Activated CD4-positive, CD25-positive, alpha-beta regulatory T cell treated with anti-CD3 and anti-CD28 coated beads, Interleukin-2, amount 50 U/mL, for 16 hours (primary cell): Measurements from ENCODE around the gene ABCC6.
"Not testable (repeated sequence)": the region's sequence is repeated elsewhere in the genome, so short reads cannot be mapped to it uniquely, and the experiment has no call there.

ENCODE experiments used
- DNase-seq: peaks from one replicate; pipeline ENCODE4 v3.0.0-alpha.2; 2020; ENCODE audit warnings: low read depth, low spot score

Gene ABCC6

DNA sequence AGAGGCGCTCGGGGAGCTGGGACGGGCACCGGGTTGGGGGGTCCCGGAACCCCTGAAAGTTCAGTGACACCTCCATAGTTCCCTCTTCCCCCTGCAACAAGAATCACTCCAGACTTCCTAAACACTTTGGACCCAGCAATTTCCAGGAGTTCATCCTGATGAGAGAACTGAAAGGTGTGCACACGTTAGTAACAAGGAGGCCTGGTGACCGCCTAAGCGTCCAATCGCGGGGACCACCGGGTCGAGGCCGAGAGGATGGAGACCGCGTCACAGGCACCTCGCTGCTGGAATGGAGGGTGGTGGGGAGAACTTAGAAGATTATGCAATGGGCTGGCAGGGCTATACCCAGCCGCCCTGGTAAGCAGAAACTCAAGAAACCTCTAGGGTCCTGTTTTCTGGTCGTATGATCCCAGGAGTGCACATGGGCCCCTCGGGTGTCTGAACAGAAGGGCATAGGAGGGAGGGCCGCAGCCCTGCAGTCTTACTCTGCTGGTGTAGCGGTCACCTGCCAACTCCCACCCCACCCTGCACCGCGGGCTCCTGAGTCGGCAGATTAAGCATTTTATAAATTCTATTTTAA, 458 bp upstream of the ABCC6 start:
- DNase-seq, result not testable (repeated sequence)

DNA sequence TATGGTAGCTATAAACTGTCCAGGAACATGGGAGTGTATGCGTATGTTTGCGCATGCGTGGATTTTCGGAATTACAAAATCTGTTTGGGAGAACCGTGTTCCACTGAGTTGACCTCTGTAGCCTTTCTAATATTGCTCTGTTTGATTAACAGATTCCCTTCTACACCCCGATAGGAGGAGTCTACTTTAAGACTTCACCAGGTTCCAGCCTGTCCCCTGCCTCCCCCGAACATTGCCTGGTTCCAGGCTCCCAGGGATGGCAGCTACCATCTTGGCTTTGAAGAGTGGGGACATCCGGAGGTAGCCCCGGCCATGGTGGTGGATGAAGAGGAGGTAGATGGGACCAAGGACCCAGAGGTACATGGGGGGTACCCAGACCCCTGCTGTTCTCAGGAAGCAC, 1.9 kb downstream of the ABCC6 start:
- DNase-seq, result not testable (repeated sequence)

DNA sequence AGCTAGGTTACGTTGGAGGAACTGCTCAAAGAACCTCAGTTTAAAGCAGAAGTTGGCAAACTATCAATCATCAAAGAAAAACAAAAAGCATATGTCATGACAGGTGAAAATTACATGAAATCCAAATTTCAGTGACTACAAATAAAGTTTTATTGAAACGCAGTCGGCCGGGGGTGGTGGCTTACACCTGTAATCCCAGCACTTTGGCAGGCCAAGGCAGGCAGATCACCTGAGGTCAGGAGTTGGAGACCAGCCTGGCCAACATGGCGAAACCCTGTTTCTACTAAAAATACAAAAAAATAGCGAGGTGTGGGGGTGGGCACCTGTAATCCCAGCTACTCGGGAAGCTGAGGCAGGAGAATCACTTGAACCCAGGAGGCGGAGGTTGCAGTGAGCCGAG, 2.8 kb downstream of the ABCC6 start:
- DNase-seq, result not testable (repeated sequence)

DNA sequence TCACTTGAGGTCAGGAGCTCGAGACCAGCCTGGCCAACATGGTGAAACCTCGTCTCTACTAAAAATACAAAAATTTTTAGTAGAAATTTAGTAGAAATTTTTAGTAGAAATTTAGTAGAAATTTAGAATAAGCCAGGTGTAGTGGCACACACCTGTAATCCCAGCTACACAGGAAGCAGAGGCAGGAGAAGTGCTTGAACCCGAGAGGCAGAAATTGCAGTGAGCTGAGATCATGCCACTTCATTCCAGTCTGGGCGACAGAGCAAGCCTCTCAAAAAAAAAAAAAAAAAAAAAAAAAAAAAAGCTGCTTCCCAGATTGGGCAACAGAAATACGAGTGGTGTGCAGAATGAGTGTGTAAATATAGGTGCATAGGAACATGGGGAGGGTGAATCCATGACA, 4.5 kb downstream of the ABCC6 start:
- DNase-seq, result not testable (repeated sequence)

DNA sequence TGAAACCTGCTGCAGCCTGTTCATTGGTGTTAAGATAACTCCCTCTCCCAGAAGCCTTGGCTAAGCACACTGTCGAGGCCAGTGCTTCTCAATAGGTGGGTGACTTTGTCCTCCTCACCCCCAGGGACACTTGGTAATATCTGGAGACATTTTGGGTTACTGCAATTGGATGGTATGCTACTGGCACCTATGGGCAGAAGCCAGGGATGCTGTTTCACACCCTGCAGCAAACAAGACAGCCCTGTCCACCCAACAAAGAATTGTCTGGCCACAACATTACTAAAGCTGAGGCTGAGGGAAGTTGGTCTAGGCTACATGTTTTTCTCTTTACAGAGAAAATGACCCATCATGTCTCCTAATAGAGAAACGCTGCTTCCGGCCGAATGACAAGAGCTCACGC, 4.9 kb downstream of the ABCC6 start:
- not testable (repeated sequence) for DNase-seq

DNA sequence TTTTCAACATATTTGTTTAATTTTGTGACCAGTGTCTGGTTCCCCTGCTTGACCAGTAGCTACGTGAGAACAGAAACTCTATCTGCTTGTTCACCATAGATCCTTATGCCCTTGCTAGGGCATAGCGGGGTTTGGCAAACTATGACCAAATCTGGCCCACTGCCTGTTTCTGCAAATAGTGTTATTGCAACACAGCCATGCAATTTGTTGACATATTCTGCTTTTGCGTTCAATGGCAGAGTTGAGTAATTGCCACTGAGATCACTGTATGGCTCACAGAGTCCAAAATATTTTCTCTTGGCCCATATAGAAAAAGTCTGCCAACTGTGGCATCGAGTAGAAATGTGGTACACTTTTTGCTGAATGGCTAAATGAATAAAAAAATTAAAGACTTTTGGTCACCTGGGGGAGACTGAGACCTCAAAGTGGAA, 9.4 kb downstream of the ABCC6 start:
- not testable (repeated sequence) for DNase-seq

DNA sequence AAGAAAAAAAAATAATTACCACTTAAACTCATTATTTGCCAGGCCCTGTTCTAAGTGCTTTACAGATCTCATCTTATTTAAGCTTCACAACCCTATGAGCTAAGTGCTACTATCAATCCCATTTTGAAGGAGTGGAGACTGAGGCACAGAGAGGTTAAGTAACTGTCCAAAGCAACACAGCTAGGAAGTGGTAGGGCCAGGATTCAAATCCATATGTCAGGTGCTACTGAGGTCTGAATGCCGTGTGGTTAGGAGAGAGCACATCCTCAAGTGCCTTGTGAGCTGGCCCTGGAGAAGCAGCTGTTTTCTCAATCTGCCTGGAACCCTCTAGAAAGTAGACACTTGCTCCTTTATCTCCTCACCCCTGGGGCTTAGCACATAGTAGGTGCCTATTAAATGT, 11.9 kb downstream of the ABCC6 start:
- DNase-seq, result not testable (repeated sequence)

DNA sequence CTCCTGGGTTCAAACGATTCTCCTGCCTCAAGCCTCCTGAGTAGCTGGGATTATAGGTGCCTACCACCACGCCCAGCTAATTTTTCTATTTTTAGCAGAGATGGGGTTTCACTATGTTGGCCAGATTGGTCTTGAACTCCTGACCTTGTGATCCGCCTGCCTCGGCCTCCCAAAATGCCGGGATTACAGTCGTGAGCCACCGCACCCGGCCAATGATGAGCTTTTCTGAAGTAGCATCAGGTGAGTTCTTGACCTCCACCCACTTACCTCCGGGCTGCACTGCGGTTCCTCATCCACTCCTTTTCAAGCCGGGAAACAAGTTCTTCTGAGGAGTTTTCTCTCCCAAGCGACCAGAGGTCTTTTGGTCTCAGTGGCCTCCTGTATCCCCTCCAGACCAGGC, 14.8 kb downstream of the ABCC6 start:
- DNase-seq, result not testable (repeated sequence)

DNA sequence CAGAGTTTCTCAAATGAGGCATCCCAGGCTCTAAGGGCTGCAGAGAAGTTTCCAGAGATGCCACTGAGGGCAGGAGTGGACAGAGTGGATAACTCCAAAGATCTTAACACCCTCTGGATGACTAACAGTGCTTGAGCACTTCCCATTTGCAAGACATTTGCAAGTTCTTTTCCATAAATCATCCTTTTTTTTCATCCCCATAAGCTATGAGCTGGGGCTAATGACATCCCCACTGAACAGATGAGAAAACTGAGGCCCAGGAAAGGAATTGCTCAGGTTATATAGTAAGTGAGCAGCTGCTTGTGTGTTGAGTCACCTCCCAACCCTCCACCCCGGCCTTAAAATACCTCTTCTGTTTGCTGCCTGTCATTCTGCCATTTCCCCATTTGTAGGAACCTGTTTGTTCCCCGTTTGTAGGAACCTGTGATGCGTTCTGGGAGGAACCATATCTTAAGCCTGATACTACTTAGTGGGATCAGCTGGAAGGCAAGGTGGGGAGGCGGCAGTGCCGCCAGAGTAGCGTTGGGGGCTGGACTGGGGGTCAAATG, 15.4 kb downstream of the ABCC6 start:
- not testable (repeated sequence) for DNase-seq

DNA sequence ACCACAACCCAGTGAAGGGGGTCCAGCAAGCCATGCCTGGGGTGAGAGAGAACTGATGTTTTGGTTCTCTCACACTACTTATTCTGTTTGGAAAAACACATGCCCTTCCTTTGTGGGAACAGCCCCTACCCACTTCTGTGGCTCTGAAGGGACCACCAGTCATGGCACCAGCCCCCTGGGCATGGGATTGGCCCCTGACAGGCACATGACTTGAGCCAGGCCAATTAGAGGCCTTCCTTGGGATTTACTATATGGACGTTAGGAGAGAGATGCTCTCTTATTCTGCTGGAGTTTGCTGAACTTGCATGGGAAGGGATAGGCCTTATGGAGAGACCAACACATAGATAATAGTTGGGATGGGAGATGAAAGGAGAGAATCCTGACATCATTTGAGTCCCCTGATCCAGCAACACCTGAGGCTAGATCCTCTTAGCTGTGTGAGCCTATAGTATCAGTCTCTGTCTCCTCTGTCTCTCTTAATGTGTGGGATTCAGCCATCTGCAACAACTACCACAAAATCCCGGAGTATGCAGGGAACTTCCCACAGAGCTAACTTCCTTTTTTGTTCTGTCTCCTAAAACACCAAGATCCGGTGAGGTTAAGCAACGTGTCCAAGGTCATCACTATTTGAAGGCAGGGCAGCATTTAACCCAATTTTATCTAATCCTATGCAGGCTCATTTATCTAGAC, 16.1 kb downstream of the ABCC6 start:
- not testable (repeated sequence) for DNase-seq

DNA sequence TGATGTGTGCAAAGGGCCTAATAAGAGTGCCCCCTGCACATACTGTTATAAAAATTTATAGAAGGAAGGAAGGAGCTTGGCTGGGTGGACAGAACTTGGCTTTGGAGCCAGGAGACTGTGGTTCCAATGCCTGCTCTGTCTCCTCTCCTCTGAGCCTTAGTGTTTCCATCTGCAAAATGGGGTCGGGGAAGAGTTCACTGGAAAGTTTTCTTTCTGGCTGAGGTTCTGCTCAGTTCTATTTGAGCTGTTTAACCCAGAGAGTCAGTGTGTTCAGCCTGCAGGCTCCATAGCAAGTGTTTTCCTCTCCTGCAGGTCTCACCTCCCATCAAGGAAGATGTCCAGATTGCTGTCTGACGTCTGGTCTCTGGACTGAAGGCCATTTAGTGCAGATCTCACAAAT, 17.4 kb downstream of the ABCC6 start:
- DNase-seq, result not testable (repeated sequence)

DNA sequence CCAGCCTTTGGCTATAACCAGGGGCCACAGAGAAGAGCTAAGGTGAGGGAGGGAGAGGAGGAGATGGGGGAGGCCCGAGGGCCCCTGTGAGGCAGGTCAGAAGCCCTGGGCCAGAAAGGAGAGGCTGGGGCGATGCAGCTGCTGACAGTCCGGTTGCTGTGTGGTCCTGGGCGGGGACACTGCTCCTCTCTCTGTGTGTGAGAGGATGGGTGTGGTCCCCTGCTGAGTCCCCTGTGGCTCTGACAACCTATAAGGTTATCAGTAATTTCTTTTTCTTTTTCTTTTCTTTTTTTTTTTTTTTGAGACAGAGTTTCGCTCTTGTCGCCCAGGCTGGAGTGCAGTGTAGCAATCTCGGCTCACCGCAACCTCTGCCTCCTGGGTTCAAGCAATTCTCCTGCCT, 18.7 kb downstream of the ABCC6 start:
- not testable (repeated sequence) for DNase-seq

DNA sequence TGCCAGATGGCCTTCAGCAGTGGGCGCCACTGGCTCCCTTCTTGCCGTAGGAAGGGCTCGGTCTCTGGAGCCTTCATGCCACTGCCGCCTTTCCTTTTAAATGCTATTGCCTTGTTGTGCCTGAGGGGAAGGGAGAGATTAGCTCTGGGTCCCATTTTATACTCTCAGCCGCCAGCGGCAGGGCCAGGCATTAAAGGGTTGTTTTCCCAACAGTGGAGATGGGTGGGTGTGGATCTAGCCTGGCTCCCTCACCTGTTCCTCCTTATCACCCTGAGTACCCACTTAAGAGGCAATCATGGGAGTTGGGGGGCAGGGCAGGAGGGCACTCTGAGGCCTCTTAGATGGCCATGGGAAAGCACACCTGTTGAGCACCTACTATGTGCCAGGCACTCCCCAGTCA, 19.8 kb downstream of the ABCC6 start:
- not testable (repeated sequence) for DNase-seq

DNA sequence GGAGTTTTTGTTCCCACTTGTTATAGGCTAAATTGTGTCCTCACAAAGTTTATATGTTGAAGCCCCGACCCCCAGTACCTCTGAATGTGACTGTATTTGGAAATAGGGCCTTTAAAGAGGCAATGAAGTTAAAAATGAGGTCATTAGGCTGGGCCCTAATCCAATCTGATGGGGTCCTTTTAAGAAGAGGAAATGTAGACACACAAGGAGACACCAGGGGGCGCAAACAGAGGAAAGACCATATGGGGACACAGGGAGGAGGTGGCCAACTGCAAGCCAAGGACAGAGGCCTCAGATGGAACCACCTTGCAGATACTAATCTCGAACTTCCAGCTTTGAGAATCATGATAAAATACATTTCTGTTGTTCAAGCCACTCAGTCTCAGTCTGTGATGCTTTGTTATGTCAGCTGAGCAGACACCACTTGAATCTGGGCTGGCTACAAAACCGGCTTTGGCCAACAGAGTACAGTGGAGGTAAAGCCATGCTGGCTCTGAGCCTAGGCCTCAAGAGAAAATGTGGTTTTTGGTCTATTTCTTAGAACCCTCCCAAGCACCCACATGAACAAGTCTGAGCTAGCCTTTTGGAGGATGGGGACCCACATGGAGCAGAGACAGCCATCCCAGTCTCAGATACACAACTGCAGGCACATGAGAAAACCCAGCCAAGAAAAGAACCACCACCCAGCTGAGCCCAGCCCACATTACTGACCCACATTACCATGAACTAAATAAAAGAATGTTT, 20.7 kb downstream of the ABCC6 start:
- DNase-seq, result not testable (repeated sequence)

DNA sequence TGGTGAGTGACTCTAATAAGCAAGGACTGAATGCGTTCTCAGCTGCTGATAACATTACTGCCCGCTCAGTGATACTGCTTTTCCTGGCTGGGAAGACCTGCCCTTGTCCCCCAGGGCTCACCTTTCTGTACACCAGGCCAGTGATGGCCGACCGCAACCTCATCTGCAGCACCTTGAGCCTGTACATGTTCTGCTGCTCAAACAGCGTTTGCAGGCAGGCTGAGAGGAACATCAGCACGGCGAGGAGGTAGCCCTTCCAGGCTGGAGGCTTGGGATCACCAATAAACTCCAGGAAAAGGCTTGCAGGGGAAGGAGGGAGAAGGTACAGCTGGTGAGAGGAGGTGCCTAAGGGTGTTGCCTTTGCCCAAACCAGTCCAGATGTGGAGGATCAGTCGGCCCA, 21.4 kb downstream of the ABCC6 start:
- DNase-seq, result not testable (repeated sequence)

DNA sequence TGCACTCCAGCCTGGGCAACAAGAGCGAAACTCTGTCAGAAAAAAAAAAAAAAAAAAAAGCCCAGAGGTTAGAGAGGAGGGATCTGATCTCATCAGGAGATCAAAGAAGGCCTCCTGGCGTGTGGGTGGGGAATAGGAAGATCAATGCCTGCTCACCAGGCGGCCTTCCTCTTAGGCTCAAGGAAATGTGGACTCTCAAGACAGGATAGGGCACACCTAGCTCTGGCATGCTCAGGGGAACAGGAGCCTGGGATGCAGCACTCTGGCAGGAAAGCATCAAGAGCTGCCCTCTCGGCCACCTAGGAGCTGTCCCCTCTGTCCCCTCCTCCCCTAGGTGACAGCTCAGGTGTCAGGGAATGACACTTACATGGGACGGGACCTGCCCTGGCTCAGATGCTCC, 22.9 kb downstream of the ABCC6 start:
- not testable (repeated sequence) for DNase-seq

DNA sequence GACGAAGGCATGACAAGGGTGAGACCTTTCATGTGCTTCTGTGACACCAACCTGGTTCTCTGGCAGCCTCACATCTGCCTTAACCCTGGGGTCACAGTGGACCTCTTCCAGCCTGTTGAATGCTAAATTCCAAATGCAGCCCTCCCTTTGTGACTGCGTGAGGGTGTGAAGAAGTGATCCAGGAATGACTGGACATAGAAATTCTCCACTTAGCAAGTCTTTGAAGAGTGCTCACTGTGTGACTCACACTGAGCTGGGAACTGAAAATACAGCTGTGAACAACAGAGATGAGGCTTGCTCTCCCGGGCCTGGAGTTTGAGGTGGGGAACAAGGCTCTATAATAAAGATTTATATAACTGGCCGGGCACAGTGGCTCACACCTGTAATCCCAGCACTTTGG, 23.9 kb downstream of the ABCC6 start:
- not testable (repeated sequence) for DNase-seq

DNA sequence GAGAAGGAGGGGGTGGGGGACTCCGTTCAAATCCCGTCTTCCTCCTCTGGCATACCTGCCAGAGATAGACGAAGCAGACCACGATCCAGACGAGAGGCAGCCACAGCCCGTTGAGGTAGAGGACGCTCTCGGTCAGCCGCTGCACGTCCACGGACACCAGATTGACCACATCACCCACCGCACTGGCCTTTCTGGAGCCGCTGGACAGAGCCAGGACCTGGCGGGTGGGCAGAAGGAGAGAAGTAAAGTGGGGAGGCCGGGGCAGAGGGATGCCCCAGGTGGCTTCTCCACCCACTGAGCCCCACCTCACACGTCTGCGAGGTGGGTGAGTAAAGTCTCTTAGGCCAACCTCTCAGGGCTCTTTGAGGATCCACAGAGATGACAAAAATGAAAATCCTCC, 25.3 kb downstream of the ABCC6 start:
- DNase-seq, result no peak

DNA sequence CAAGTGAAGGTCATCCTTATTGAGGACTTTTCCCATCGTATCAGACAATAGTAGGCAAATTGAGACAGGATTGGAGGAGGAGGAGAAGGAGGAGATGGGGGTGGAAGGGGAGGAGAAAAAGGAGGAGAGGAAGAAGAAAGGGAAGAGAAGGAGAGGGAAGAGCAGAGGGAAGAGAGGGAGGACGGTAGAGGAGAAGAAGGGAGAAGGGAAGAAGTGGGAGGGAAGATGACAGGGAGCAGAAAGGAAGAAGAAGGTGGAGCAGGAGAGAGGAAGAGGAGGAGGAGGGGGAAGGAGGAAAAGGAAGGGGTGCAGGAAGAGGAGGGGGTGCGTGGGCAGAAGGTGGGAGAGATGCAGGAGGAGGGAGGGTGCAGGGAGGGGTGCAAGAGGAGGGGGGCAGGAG, 26.0 kb downstream of the ABCC6 start:
- no peak for DNase-seq

DNA sequence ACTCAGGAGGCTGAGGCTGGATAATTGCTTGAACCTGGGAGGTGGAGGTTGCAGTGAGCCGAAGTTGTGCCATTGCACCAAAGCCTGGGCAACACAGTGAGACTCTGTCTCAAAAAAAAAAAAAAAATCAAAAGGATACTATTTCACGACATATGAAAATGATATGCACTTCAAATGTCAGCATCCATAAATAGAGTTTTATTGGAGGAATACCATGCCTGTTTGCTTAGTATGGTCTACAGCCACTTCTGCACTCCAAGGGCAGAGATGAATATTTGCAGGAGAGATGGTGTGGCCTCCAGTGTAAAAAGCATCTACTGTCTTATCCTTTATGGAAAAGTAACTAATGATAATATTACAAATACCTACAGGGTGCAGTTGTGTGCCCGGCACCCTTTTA, 27.2 kb downstream of the ABCC6 start:
- no peak for DNase-seq

DNA sequence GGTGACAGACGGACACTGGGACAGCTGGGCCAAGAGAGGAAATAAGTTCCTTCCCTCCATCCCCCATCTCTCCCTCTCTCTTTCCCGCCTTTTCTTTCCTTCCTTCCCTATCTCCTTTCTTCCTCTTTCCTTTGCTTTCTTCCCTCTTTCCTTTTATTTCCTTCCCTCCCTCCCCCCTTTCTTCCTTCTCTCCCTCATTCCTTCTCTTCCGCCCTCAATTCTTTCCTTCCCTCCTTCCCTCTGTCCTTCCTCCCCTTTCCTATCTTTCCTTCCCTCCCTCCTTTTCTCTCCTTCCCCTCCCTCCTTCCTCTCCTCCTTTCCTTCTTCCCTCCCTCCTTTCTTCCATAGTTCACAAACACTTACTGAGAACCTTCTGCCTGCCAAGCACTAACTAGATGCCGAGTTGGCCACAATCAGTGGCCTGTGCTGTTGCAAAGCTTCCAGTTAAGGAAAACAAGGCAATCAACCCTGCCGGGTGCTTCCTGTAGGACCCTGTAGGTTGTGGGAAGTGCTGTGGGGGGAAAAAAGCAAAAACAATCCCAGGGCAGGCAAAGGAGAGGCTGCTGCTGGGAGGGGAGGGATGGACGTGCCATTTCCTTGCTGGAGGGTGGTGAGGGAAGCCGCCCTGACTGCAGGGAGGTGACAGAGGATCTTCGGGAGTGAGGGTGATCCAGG, 31.7 kb downstream of the ABCC6 start:
- no peak for DNase-seq

DNA sequence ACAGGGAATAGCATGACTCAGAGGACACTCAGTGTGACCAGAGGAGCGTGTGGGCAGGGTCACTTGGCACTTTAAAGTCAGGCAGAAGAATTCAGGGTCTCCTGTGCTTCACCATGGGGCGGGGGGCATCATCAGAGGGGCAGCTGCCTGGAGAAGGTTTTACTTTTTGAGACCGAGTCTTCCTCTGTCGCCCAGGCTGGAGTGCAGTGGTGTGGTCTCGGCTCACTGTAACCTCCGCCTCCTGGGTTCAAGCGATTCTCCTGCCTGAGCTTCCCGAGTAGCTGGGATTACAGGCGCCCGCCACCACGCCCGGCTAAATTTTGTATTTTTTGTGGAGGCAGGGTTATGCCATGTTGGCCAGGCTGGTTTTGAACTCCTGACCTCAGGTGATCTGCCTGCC, 32.3 kb downstream of the ABCC6 start:
- not testable (repeated sequence) for DNase-seq
